G401 (cell line): Measurements from ENCODE around the gene KIRREL3. TPM values are rescaled to one million over a fixed set of nuclear protein-coding genes. Genes with fewer than 3 reads are reported as not detected.

Source experiments
- DNase-seq: peaks from one replicate; pipeline ENCODE4 v3.0.0-alpha.2; 2015; ENCODE audit warnings: low spot score
- in situ Hi-C: cut with HindIII; loops from 2 replicates; pipeline ENCODE4 v1.10.0; 2016; ENCODE audit warnings: low sequenced_read_pairs, mixed read lengths
- total RNA-seq: library from RNA; depleted of rRNA; stranded (reverse); fragments of >200 nt; shearing (Covaris generic); gene quantifications from 2 replicates; pipeline ENCODE4 v1.2.3, GENCODE V29; 2014

The KIRREL3 gene
- total RNA-seq, 1 experiment from 2014 or later, result not detected

GRCh38 chr11:126637795-126638175 lies 362.8 kb downstream of the KIRREL3 start:
- in situ Hi-C loops, result no loop called here
- DNase-seq, result peak; percentile 45

- DNase-seq, result no peak
Observed at GRCh38 chr11:126636911-126637794, 363.4 kb downstream of the KIRREL3 start.

GRCh38 chr11:126635511-126635910 lies 365.1 kb downstream of the KIRREL3 start:
- no peak for DNase-seq
- in situ Hi-C loops, result no loop called here

More at GRCh38 chr11:126636911-126637794, 363.4 kb downstream of the KIRREL3 start:
- in situ Hi-C loops, result no loop called here

GRCh38 chr11:126634963-126635362 lies 365.6 kb downstream of the KIRREL3 start:
- DNase-seq, result no peak
- in situ Hi-C loops, result no loop called here

GRCh38 chr11:126633330-126633729 lies 367.2 kb downstream of the KIRREL3 start:
- in situ Hi-C loops, result no loop called here
- no peak for DNase-seq

GRCh38 chr11:126630893-126631798 lies 369.4 kb downstream of the KIRREL3 start:
- in situ Hi-C loops, result no loop called here
- no peak for DNase-seq

GRCh38 chr11:126630488-126630887 lies 370.1 kb downstream of the KIRREL3 start:
- no peak for DNase-seq
- in situ Hi-C loops, result no loop called here

GRCh38 chr11:126628790-126629621 lies 371.6 kb downstream of the KIRREL3 start:
- in situ Hi-C loops, result no loop called here
- no peak for DNase-seq

GRCh38 chr11:126628450-126628789 lies 372.1 kb downstream of the KIRREL3 start:
- no peak for DNase-seq
- in situ Hi-C loops, result no loop called here

- DNase-seq, result no peak
- in situ Hi-C loops, result no loop called here
Observed at GRCh38 chr11:126627421-126627820, 373.1 kb downstream of the KIRREL3 start.

- in situ Hi-C loops, result no loop called here
Observed at GRCh38 chr11:126624506-126624905, 376.1 kb downstream of the KIRREL3 start.

GRCh38 chr11:126619516-126619915 lies 381.1 kb downstream of the KIRREL3 start:
- DNase-seq, result no peak
- in situ Hi-C loops, result no loop called here

More at GRCh38 chr11:126624506-126624905, 376.1 kb downstream of the KIRREL3 start:
- DNase-seq, result no peak

- in situ Hi-C loops, result no loop called here
- DNase-seq, result no peak
Observed at GRCh38 chr11:126615845-126616244, 384.7 kb downstream of the KIRREL3 start.

- in situ Hi-C loops, result no loop called here
- no peak for DNase-seq
Observed at GRCh38 chr11:126613272-126613671, 387.3 kb downstream of the KIRREL3 start.

- DNase-seq, result no peak
- in situ Hi-C loops, result no loop called here
Observed at GRCh38 chr11:126612671-126613070, 387.9 kb downstream of the KIRREL3 start.

- in situ Hi-C loops, result no loop called here
- no peak for DNase-seq
Observed at GRCh38 chr11:126611438-126611837, 389.1 kb downstream of the KIRREL3 start.

- in situ Hi-C loops, result no loop called here
Observed at GRCh38 chr11:126608658-126609057, 391.9 kb downstream of the KIRREL3 start.

GRCh38 chr11:126607776-126608541 lies 392.6 kb downstream of the KIRREL3 start:
- DNase-seq, result no peak
- in situ Hi-C loops, result no loop called here

More at GRCh38 chr11:126608658-126609057, 391.9 kb downstream of the KIRREL3 start:
- no peak for DNase-seq
